Endothelial cell of umbilical vein (primary cell): ENCODE results near the gene PIK3R6.

Source experiments
- CTCF ChIP-seq, 2 donors: IDR thresholded peaks; 1 replicate in 1 of 2; 2 replicates in 1 of 2; pipeline ENCODE4 v1.5.1; 2011; ENCODE audit warnings: low read length in 2 of 2, mild to moderate bottlenecking in 2 of 2, moderate library complexity in 2 of 2, control low read depth in 1 of 2, inconsistent platforms in 1 of 2, low read depth in 1 of 2; ENCODE audit not compliant: insufficient read depth in 1 of 2; ENCODE audit errors: extremely low read depth in 1 of 2
- EZH2 ChIP-seq: IDR thresholded peaks from 2 replicates; pipeline ENCODE4 v1.6.1; 2012; ENCODE audit warnings: borderline replicate concordance, low read depth, mild to moderate bottlenecking, moderate library complexity, low read length, inconsistent platforms; ENCODE audit not compliant: severe bottlenecking
- MYC ChIP-seq: IDR thresholded peaks from one replicate; pipeline ENCODE4 v1.6.1; 2011; ENCODE audit warnings: mild to moderate bottlenecking, low read depth, low read length
- POLR2A ChIP-seq: IDR thresholded peaks from 2 replicates; pipeline ENCODE4 v1.6.1; 2012; ENCODE audit warnings: low read depth, mild to moderate bottlenecking, control low read depth, low read length
- POLR2AphosphoS5 ChIP-seq: IDR thresholded peaks from 2 replicates; pipeline ENCODE4 v1.6.1; 2012; ENCODE audit warnings: low read depth, mild to moderate bottlenecking, control low read depth, low read length, moderate library complexity; ENCODE audit not compliant: insufficient read depth

- TF ChIP-seq CTCF (IDR thresholded peaks at IDR 0.05; ENCODE audit: extremely low read depth in 1 of 2, insufficient read depth in 1 of 2, low read depth in 1 of 2, low read length in 2 of 2) = peak in 1 of 2 donors; percentile 8
- TF ChIP-seq POLR2A = no peak
- no peak for TF ChIP-seq EZH2
- no peak for TF ChIP-seq POLR2AphosphoS5
- TF ChIP-seq MYC = no peak
Observed at GRCh38 chr17:8887834-8888703, 20.6 kb upstream of the PIK3R6 start.
